Measurements from ENCODE around the gene ODF2L. TPM values are rescaled to one million over a fixed set of nuclear protein-coding genes. Genes with fewer than 3 reads are reported as not detected.

ODF2L gene
- polyA plus RNA-seq, 3 donors, result 3.2 to 5.7 (median 3.5) TPM

GRCh38 chr1:86318436-86318835, 77.7 kb downstream of the ODF2L start:
- Histone ChIP-seq H3K27ac (ENCODE audit: low read depth in 1 of 2, low read length in 2 of 2) (no peak overlapping the region), H3K9me3 (replicated peaks in 1 of 2; ENCODE audit: control insufficient read depth in 1 of 2, insufficient read depth in 1 of 2, low read length in 2 of 2) (no peaks in the 10 kb centered on the region), H4K20me1 (ENCODE audit: insufficient read depth, low read length) (no peaks in the 10 kb centered on the region), H2AFZ (ENCODE audit: insufficient read depth, low read depth, low read length, poor library complexity, severe bottlenecking) (no peak overlapping the region), H3K36me3 (replicated peaks in 1 of 2; ENCODE audit: control insufficient read depth in 1 of 2, insufficient read depth in 2 of 2, low read length in 2 of 2) (no peaks in the 10 kb centered on the region), H3K4me2 (replicated peaks; ENCODE audit: extremely low read depth, low read length, poor library complexity, severe bottlenecking) (no peak overlapping the region), H3K4me1 (ENCODE audit: control insufficient read depth in 1 of 2, insufficient read depth in 2 of 2, low read length in 2 of 2) (peaks cover 0 to 3% of the 10 kb centered on the region in 2 donors), H3K79me2 (ENCODE audit: insufficient read depth, low read length) (no peaks in the 10 kb centered on the region), H3K9ac (ENCODE audit: insufficient read depth, low read length, poor library complexity, severe bottlenecking) (no peak overlapping the region), H3K27me3 (ENCODE audit: control insufficient read depth in 2 of 2, insufficient read depth in 2 of 2, low read length in 2 of 2) (no peaks in the 10 kb centered on the region), H3K4me3 (replicated peaks in 1 of 3; ENCODE audit: low read depth in 2 of 3, low read length in 3 of 3) (no peak overlapping the region)
- DNase-seq, result no peak
- WGBS (ENCODE audit: insufficient coverage), result 94% methylated on average over 3 of the region's 3 CpGs
- no peaks in the 10 kb centered on the region for H3K4me1 Mint-ChIP-seq
- no peak for TF ChIP-seq CTCF (IDR thresholded peaks at IDR 0.05)
- peaks cover 0 to 5% (median 0%) of the 10 kb centered on the region in 7 donors for H3K9me3 Mint-ChIP-seq
- H3K36me3 Mint-ChIP-seq, result no peaks in the 10 kb centered on the region
- no peak overlapping the region for H3K27ac Mint-ChIP-seq
- no peak overlapping the region for H3K4me3 Mint-ChIP-seq
- H3K27me3 Mint-ChIP-seq (ENCODE audit: low read depth in 3 of 3), result peaks cover 0 to 2% (median 0%) of the 10 kb centered on the region in 3 donors
- intact Hi-C loops (cut with micrococcal nuclease), result no loop called here

- Histone ChIP-seq H3K4me3 (replicated peaks in 1 of 3; ENCODE audit: low read depth in 2 of 3, low read length in 3 of 3) (no peak overlapping the region), H3K27ac (ENCODE audit: low read depth in 1 of 2, low read length in 2 of 2) (no peak overlapping the region), H2AFZ (ENCODE audit: insufficient read depth, low read depth, low read length, poor library complexity, severe bottlenecking) (no peak overlapping the region), H3K79me2 (ENCODE audit: insufficient read depth, low read length) (no peaks in the 10 kb centered on the region), H3K4me2 (replicated peaks; ENCODE audit: extremely low read depth, low read length, poor library complexity, severe bottlenecking) (no peak overlapping the region), H3K36me3 (replicated peaks in 1 of 2; ENCODE audit: control insufficient read depth in 1 of 2, insufficient read depth in 2 of 2, low read length in 2 of 2) (no peaks in the 10 kb centered on the region), H4K20me1 (ENCODE audit: insufficient read depth, low read length) (no peaks in the 10 kb centered on the region), H3K9me3 (replicated peaks in 1 of 2; ENCODE audit: control insufficient read depth in 1 of 2, insufficient read depth in 1 of 2, low read length in 2 of 2) (no peaks in the 10 kb centered on the region), H3K9ac (ENCODE audit: insufficient read depth, low read length, poor library complexity, severe bottlenecking) (no peak overlapping the region), H3K4me1 (ENCODE audit: control insufficient read depth in 1 of 2, insufficient read depth in 2 of 2, low read length in 2 of 2) (peaks cover 0 to 3% of the 10 kb centered on the region in 2 donors), H3K27me3 (ENCODE audit: control insufficient read depth in 2 of 2, insufficient read depth in 2 of 2, low read length in 2 of 2) (no peaks in the 10 kb centered on the region)
- H3K9me3 Mint-ChIP-seq, result peaks cover 0 to 7% (median 0%) of the 10 kb centered on the region in 7 donors
- H3K36me3 Mint-ChIP-seq, result no peaks in the 10 kb centered on the region
- H3K27ac Mint-ChIP-seq, result no peak overlapping the region
- no peak for DNase-seq
- no peak for TF ChIP-seq CTCF (IDR thresholded peaks at IDR 0.05)
- peaks cover 0 to 2% (median 0%) of the 10 kb centered on the region in 3 donors for H3K27me3 Mint-ChIP-seq (ENCODE audit: low read depth in 3 of 3)
- intact Hi-C loops (cut with micrococcal nuclease), result no loop called here
- no peaks in the 10 kb centered on the region for H3K4me1 Mint-ChIP-seq
- no peak overlapping the region for H3K4me3 Mint-ChIP-seq
Observed at GRCh38 chr1:86317926-86318325, 78.2 kb downstream of the ODF2L start.

Data from CD14-positive monocyte (primary cell).